K562 (cell line): ENCODE results near the gene HRAS. TPM values are rescaled to one million over a fixed set of nuclear protein-coding genes. Genes with fewer than 3 reads are reported as not detected.

Experiments used
- CBX5 ChIP-seq: IDR thresholded peaks from 2 replicates; pipeline ENCODE4 v1.6.1; 2014; ENCODE audit warnings: low read depth, borderline replicate concordance
- CCNT2 ChIP-seq: IDR thresholded peaks from 2 replicates; pipeline ENCODE4 v1.6.1; 2011; ENCODE audit warnings: borderline replicate concordance, low read depth, mild to moderate bottlenecking, moderate library complexity, mixed read lengths, low read length; ENCODE audit not compliant: insufficient read length; ENCODE audit errors: extremely low read depth
- FOXJ3 ChIP-seq: sonication (generic); formaldehyde crosslinking; IDR thresholded peaks from 2 replicates; pipeline ENCODE4 v1.4.0; 2020; ENCODE audit warnings: mild to moderate bottlenecking, missing genetic modification reagents
- JUN ChIP-seq, 2 experiments: sonication (generic) in 1 of 2; formaldehyde crosslinking in 1 of 2; IDR thresholded peaks; 2 replicates each; pipeline versions ENCODE4 v1.6.1 to v1.8.0; 2012 to 2022; ENCODE audit warnings: borderline replicate concordance in 2 of 2, mild to moderate bottlenecking in 2 of 2, improper control_type of control experiment in 1 of 2, low read depth in 1 of 2, low read length in 1 of 2, missing genetic modification reagents in 1 of 2
- KDM4B ChIP-seq, 2 experiments: fragments of 450-650 bp in 1 of 2; sonication (generic) in 1 of 2; IDR thresholded peaks; 2 replicates each; pipeline ENCODE4 v1.6.1; 2016 to 2017; ENCODE audit warnings: borderline replicate concordance in 2 of 2, antibody characterized with exemption in 1 of 2, low read depth in 1 of 2, mild to moderate bottlenecking in 1 of 2
- NUFIP1 ChIP-seq: fragments of 450-650 bp; IDR thresholded peaks from 2 replicates; pipeline ENCODE4 v1.6.1; 2018; ENCODE audit not compliant: partially characterized antibody
- POLR2A ChIP-seq: fragments of 450-650 bp; conservative IDR thresholded peaks from 2 replicates; pipeline ENCODE4 v1.6.1; 2016
- POLR2G ChIP-seq: fragments of 200-400 bp; formaldehyde crosslinking; IDR thresholded peaks from 2 replicates; pipeline ENCODE4 v1.6.1; 2017; ENCODE audit warnings: low read depth, mild to moderate bottlenecking, antibody characterized with exemption, low read length, moderate library complexity
- RBM15 ChIP-seq: fragments of 200-400 bp; formaldehyde crosslinking; IDR thresholded peaks from 2 replicates; pipeline ENCODE4 v1.6.1; 2018; ENCODE audit warnings: mild to moderate bottlenecking, low read length, moderate library complexity; ENCODE audit not compliant: insufficient read depth
- RBM22 ChIP-seq: fragments of 200-400 bp; formaldehyde crosslinking; IDR thresholded peaks from 2 replicates; pipeline ENCODE4 v1.6.1; 2018; ENCODE audit warnings: low read length, low read depth; ENCODE audit not compliant: poor library complexity, severe bottlenecking
- SMARCC2 ChIP-seq: fragments of 450-650 bp; IDR thresholded peaks from 2 replicates; pipeline ENCODE4 v1.6.1; 2017; ENCODE audit warnings: antibody characterized with exemption, moderate library complexity, mild to moderate bottlenecking, low read depth
- SRF ChIP-seq, 2 experiments: fragments of 250-450, 450-650 bp in 1 of 2; sonication (Bioruptor Pico) in 1 of 2; sonication (generic) in 1 of 2; formaldehyde crosslinking; IDR thresholded peaks; 2 replicates each; pipeline versions ENCODE4 v1.5.0 to v1.5.1; 2020 to 2022; ENCODE audit warnings: mild to moderate bottlenecking in 1 of 2, missing genetic modification reagents in 1 of 2
- STAT5B ChIP-seq: fragments of 250-450 bp; sonication (Bioruptor Pico); IDR thresholded peaks from 2 replicates; pipeline ENCODE4 v1.8.0; 2021; ENCODE audit warnings: mild to moderate bottlenecking, inconsistent platforms
- TFAM ChIP-seq: fragments of 250-450 bp; sonication (Bioruptor Pico); conservative IDR thresholded peaks from 2 replicates; pipeline ENCODE4 v1.5.0; 2021; ENCODE audit warnings: mild to moderate bottlenecking, moderate library complexity
- ZNF143 ChIP-seq: sonication (generic); formaldehyde crosslinking; IDR thresholded peaks from 2 replicates; pipeline ENCODE4 v1.9.0; 2022; ENCODE audit warnings: mild to moderate bottlenecking, missing genetic modification reagents
- ZNF75A ChIP-seq: fragments of 450-650 bp; formaldehyde crosslinking; IDR thresholded peaks from 2 replicates; pipeline ENCODE4 v1.4.0; 2020; ENCODE audit warnings: mild to moderate bottlenecking
- polyA plus RNA-seq, 8 experiments: library from polyadenylated mRNA; depleted of rRNA in 4 of 8; stranded (reverse) in 5 of 8; unstranded in 3 of 8; fragments of >200 nt; fragmentation: Nextera tagmentation in 2 of 8; fragmentation: Illumina TruSeq in 1 of 8; extraction: Ambion mirVana in 2 of 8; extraction: Trizol in 1 of 8; gene quantifications; 2 replicates each; pipeline versions ENCODE4 v1.2.1 to v1.2.3, GENCODE V29; 2011 to 2014; ENCODE audit warnings: inconsistent platforms in 1 of 8, missing spikeins in 1 of 8
- total RNA-seq, 7 experiments: library from RNA; depleted of rRNA in 6 of 7; stranded (reverse); fragments of >200 nt in 6 of 7; fragmentation: Illumina TruSeq in 2 of 7; extraction: Trizol in 2 of 7; gene quantifications; 2 replicates each; pipeline versions ENCODE4 v1.2.1 to v1.2.3, GENCODE V29; 2011 to 2021; ENCODE audit warnings: low replicate concordance in 1 of 7
- TF ChIP-seq, protein P1 (sequence below): fragments of 450-650 bp; IDR thresholded peaks from 2 replicates; pipeline ENCODE4 v1.6.1; 2016
- TF ChIP-seq, protein P2 (sequence below): sonication (generic); formaldehyde crosslinking; IDR thresholded peaks from 2 replicates; pipeline ENCODE4 v1.8.1; 2023; ENCODE audit warnings: mild to moderate bottlenecking, missing genetic modification reagents
- TF ChIP-seq, protein P3 (sequence below): sonication (generic); formaldehyde crosslinking; IDR thresholded peaks from 2 replicates; pipeline ENCODE4 v1.8.1; 2023; ENCODE audit warnings: mild to moderate bottlenecking, missing genetic modification reagents

HRAS gene
- total and polyA plus RNA-seq, 9 of the 15 experiments (the other 6 are each of a cell fraction or from before 2014, with no cell fraction given), result 2.8 to 73.5 (median 29.6) TPM

DNA sequence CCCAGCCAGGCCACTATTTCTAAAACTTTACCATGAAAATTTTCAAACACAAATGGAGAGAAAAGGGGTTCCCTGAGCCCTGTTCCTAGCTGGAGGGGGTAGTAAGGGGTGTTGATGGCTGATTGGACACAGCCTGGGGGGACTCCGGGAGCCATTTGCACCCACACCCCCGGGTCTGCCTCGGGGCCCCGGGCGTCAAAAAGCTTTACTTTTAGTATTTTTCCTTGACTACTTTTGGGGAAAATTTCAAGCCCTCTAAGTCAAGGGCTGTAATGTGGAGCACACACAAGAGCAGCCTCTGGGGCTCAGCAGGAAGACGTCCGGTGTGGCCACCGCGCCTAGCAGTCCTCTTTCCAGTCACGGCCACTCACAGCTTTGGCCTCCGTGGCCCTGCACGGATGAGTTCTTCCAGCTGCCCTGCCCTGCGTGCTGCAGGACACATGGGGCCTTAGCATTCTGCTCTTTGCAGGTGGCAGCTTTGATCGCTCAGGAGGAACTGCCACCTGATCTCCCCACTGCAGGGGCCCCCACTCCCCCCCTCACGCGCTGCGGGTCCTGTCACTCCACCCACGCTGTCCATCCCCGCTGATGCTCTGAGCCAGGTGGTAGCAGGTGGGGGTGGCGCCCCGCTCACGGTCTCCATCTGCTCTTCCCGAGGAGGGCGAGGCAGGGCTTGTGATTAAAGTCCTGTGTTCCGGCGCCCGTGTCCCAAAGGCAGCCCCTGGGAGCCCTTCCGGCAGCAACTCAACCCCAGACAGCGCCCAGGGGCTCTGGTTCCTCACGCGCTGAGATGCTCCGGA lies 42.7 kb downstream of the HRAS start (continued):
- TF ChIP-seq, protein P1, sequence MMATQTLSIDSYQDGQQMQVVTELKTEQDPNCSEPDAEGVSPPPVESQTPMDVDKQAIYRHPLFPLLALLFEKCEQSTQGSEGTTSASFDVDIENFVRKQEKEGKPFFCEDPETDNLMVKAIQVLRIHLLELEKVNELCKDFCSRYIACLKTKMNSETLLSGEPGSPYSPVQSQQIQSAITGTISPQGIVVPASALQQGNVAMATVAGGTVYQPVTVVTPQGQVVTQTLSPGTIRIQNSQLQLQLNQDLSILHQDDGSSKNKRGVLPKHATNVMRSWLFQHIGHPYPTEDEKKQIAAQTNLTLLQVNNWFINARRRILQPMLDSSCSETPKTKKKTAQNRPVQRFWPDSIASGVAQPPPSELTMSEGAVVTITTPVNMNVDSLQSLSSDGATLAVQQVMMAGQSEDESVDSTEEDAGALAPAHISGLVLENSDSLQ, result no peak
- peak; percentile 89 for TF ChIP-seq RBM22
- no peak for TF ChIP-seq KDM4B (IDR thresholded peaks at IDR 0.05; ENCODE audit: borderline replicate concordance in 2 of 2, low read depth in 1 of 2)
- TF ChIP-seq, protein P2, sequence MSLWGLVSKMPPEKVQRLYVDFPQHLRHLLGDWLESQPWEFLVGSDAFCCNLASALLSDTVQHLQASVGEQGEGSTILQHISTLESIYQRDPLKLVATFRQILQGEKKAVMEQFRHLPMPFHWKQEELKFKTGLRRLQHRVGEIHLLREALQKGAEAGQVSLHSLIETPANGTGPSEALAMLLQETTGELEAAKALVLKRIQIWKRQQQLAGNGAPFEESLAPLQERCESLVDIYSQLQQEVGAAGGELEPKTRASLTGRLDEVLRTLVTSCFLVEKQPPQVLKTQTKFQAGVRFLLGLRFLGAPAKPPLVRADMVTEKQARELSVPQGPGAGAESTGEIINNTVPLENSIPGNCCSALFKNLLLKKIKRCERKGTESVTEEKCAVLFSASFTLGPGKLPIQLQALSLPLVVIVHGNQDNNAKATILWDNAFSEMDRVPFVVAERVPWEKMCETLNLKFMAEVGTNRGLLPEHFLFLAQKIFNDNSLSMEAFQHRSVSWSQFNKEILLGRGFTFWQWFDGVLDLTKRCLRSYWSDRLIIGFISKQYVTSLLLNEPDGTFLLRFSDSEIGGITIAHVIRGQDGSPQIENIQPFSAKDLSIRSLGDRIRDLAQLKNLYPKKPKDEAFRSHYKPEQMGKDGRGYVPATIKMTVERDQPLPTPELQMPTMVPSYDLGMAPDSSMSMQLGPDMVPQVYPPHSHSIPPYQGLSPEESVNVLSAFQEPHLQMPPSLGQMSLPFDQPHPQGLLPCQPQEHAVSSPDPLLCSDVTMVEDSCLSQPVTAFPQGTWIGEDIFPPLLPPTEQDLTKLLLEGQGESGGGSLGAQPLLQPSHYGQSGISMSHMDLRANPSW (CRISPR knock-in tag), result no peak
- peak; percentile 30 for TF ChIP-seq CCNT2
- TF ChIP-seq NUFIP1, result no peak
- no peak for TF ChIP-seq SMARCC2
- no peak for TF ChIP-seq STAT5B (CRISPR knock-in tag)
- TF ChIP-seq JUN (IDR thresholded peaks at IDR 0.05; ENCODE audit: borderline replicate concordance, low read depth, low read length), result no peak
- TF ChIP-seq JUN (CRISPR knock-in tag; IDR thresholded peaks at IDR 0.05; ENCODE audit: borderline replicate concordance), result no peak
- no peak for TF ChIP-seq FOXJ3
- no peak for TF ChIP-seq RBM15
- no peak for TF ChIP-seq TFAM (CRISPR knock-in tag)
- no peak for TF ChIP-seq ZNF75A
- TF ChIP-seq ZNF143 (CRISPR knock-in tag), result no peak
- TF ChIP-seq, protein P3, sequence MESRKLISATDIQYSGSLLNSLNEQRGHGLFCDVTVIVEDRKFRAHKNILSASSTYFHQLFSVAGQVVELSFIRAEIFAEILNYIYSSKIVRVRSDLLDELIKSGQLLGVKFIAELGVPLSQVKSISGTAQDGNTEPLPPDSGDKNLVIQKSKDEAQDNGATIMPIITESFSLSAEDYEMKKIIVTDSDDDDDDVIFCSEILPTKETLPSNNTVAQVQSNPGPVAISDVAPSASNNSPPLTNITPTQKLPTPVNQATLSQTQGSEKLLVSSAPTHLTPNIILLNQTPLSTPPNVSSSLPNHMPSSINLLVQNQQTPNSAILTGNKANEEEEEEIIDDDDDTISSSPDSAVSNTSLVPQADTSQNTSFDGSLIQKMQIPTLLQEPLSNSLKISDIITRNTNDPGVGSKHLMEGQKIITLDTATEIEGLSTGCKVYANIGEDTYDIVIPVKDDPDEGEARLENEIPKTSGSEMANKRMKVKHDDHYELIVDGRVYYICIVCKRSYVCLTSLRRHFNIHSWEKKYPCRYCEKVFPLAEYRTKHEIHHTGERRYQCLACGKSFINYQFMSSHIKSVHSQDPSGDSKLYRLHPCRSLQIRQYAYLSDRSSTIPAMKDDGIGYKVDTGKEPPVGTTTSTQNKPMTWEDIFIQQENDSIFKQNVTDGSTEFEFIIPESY (CRISPR knock-in tag), result 0 out of 2 replicates have a peak, but pooled peaks have one; percentile 23
- TF ChIP-seq POLR2G, result peak; percentile 82
- 0 out of 2 replicates have a peak, but pooled peaks have one; percentile 3 for TF ChIP-seq POLR2A
- no peak for TF ChIP-seq CBX5
- TF ChIP-seq SRF (CRISPR knock-in tag; IDR thresholded peaks at IDR 0.05), result no peak
